ENCODE data around the gene P3H2. TPM values are rescaled to one million over a fixed set of nuclear protein-coding genes. Genes with fewer than 3 reads are reported as not detected.

Gene P3H2
- total RNA-seq, 4 donors from 2014 or later = 3.4 to 11.7 (median 7.4) TPM

- no peak for TF ChIP-seq CTCF (IDR thresholded peaks at IDR 0.05)
Measured at GRCh38 chr3:189949580-189949979, 171.1 kb downstream of the P3H2 start.

GRCh38 chr3:189948724-189949045, 172.0 kb downstream of the P3H2 start:
- ATAC-seq (ENCODE audit: low FRiP score) (no peak), DNase-seq (ENCODE audit: low spot score) (no peak)
- no peak for TF ChIP-seq CTCF (IDR thresholded peaks at IDR 0.05)

More at GRCh38 chr3:189949580-189949979, 171.1 kb downstream of the P3H2 start:
- no peak for ATAC-seq (ENCODE audit: low FRiP score)
- DNase-seq (ENCODE audit: low spot score) = no peak

GRCh38 chr3:189947948-189948723, 172.6 kb downstream of the P3H2 start:
- DNase-seq (ENCODE audit: low spot score) (no peak), ATAC-seq (ENCODE audit: low FRiP score) (no peak)
- no peak for TF ChIP-seq CTCF (IDR thresholded peaks at IDR 0.05)

GRCh38 chr3:189947068-189947467, 173.6 kb downstream of the P3H2 start:
- ATAC-seq (ENCODE audit: low FRiP score) (no peak), DNase-seq (ENCODE audit: low spot score) (no peak)
- TF ChIP-seq CTCF (IDR thresholded peaks at IDR 0.05) = no peak

GRCh38 chr3:189945935-189946709, 174.6 kb downstream of the P3H2 start:
- ATAC-seq (ENCODE audit: low FRiP score) (no peak), DNase-seq (ENCODE audit: low spot score) (no peak)
- TF ChIP-seq CTCF (IDR thresholded peaks at IDR 0.05) = no peak

GRCh38 chr3:189944285-189945145, 176.2 kb downstream of the P3H2 start:
- ATAC-seq (ENCODE audit: low FRiP score) = no peak
- no peak for DNase-seq (ENCODE audit: low spot score)
- no peak for TF ChIP-seq CTCF (IDR thresholded peaks at IDR 0.05)

All from omental fat pad (tissue), 4 donors.